OCI-LY3 (cell line): ENCODE data around the gene PLEK.

ENCODE experiments used
- CTCF ChIP-seq: fragments of 200-600, 300-600 bp; sonication (generic); IDR thresholded peaks from 2 replicates; pipeline ENCODE4 v1.5.1; 2014; ENCODE audit warnings: antibody characterized with exemption, low read length, low read depth
- EZH2phosphoT487 ChIP-seq: fragments of 200-600 bp; shearing (Covaris generic); IDR thresholded peaks from 2 replicates; pipeline ENCODE4 v1.6.1; 2018; ENCODE audit warnings: antibody characterized with exemption, mixed run types, low read depth

- TF ChIP-seq CTCF, result no peak
- TF ChIP-seq EZH2phosphoT487, result no peak
Measured at GRCh38 chr2:68435615-68436014, 70.5 kb downstream of the PLEK start.
